ENCODE results near the gene LIMK1.
A peak's percentile ranks its signal among the peaks of the same experiment; 100 is the strongest.
"Not testable (repeated sequence)": the region's sequence is repeated elsewhere in the genome, so short reads cannot be mapped to it uniquely, and the experiment has no call there.

Gene LIMK1

GRCh38 chr7:74084722-74085578 lies 1.3 kb downstream of the LIMK1 start:
- DNase-seq = no peak

- no peak for DNase-seq
These were observed 4.3 kb downstream of the LIMK1 start for GRCh38 chr7:74087791-74088453.

- DNase-seq = no peak
These were observed 8.8 kb downstream of the LIMK1 start for GRCh38 chr7:74092321-74092963.

- DNase-seq = no peak
These were observed 9.4 kb downstream of the LIMK1 start for GRCh38 chr7:74092964-74093471.

GRCh38 chr7:74093671-74094223 lies 10.1 kb downstream of the LIMK1 start:
- DNase-seq = no peak

GRCh38 chr7:74094224-74095101 lies 10.9 kb downstream of the LIMK1 start:
- peak; percentile 79 for DNase-seq

- DNase-seq = no peak
These were observed 11.5 kb downstream of the LIMK1 start for GRCh38 chr7:74095135-74095534.

- no peak for DNase-seq
These were observed 14.5 kb downstream of the LIMK1 start for GRCh38 chr7:74097937-74098614.

GRCh38 chr7:74099031-74099430 lies 15.4 kb downstream of the LIMK1 start:
- DNase-seq = no peak

- no peak for DNase-seq
These were observed 17.6 kb downstream of the LIMK1 start for GRCh38 chr7:74101061-74101681.

GRCh38 chr7:74103219-74103772 lies 19.7 kb downstream of the LIMK1 start:
- no peak for DNase-seq

GRCh38 chr7:74104702-74105101 lies 21.1 kb downstream of the LIMK1 start:
- no peak for DNase-seq

- DNase-seq = no peak
These were observed 22.4 kb downstream of the LIMK1 start for GRCh38 chr7:74105992-74106391.

- no peak for DNase-seq
These were observed 23.2 kb downstream of the LIMK1 start for GRCh38 chr7:74106846-74107245.

- no peak for DNase-seq
These were observed 31.7 kb downstream of the LIMK1 start for GRCh38 chr7:74115326-74115725.

- DNase-seq = no peak
These were observed 32.8 kb downstream of the LIMK1 start for GRCh38 chr7:74116356-74116755.

- DNase-seq = no peak
These were observed 36.2 kb downstream of the LIMK1 start for GRCh38 chr7:74119831-74120230.

GRCh38 chr7:74121401-74122249 lies 38.0 kb downstream of the LIMK1 start:
- no peak for DNase-seq

- not testable (repeated sequence) for DNase-seq
These were observed 40.3 kb downstream of the LIMK1 start for GRCh38 chr7:74123892-74124291.

Measured in activated naive CD4-positive, alpha-beta T cell treated with Interleukin-2 at 50 U/mL for 16 hours (primary cell).